HG03520 (cell line): ENCODE results near the gene ATP6V1B1.
A peak's percentile ranks its signal among the peaks of the same experiment; 100 is the strongest.
"Not testable (repeated sequence)": the region's sequence is repeated elsewhere in the genome, so short reads cannot be mapped to it uniquely, and the experiment has no call there.

Source experiments
- ATAC-seq: cut with Tn5 transposase; IDR thresholded peaks from one replicate; pipeline ENCODE4 v1.9.1; 2021; ENCODE audit warnings: mild to moderate bottlenecking, moderate library complexity; ENCODE audit not compliant: unreplicated experiment

The ATP6V1B1 gene

DNA sequence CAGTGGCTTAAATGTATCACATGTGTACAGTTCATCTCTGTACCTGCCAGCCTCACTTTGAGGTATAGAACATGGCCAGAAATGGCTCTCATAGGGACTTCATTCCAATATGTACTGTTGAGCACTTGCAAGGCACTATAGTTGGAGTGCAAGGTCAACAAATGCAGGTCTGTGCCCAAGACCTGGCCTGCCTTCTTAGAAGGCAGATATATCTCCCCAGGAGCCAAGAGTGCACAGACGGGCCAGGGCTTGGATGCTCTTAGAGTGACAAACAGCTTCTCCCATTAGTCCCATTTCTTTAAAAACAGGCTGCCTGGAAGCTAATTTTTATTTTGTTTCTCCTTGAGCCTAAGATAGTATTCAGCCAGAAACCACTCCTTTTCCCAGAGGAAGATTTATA, 51.7 kb downstream of the ATP6V1B1 start:
- ATAC-seq: no peak

DNA sequence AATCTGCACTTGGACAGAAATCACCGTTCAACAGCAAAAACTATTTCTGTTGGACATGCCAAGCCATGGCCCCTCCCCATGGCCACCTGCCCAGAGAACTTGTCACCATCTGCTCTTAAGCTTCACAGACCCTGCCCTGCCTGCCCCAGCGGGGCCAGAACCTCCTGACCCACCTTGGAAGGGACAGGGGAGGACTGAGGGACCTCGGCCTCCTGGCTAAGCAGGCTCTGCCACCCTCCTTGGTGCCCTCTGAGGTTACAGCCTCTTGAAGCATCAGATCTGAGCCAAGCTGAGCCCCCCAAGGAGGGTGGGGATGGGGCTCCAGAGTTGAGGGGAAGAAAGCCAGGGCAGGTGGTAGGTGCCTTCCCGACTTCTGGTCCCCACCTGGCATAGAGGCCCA, 52.5 kb downstream of the ATP6V1B1 start:
- no peak for ATAC-seq

DNA sequence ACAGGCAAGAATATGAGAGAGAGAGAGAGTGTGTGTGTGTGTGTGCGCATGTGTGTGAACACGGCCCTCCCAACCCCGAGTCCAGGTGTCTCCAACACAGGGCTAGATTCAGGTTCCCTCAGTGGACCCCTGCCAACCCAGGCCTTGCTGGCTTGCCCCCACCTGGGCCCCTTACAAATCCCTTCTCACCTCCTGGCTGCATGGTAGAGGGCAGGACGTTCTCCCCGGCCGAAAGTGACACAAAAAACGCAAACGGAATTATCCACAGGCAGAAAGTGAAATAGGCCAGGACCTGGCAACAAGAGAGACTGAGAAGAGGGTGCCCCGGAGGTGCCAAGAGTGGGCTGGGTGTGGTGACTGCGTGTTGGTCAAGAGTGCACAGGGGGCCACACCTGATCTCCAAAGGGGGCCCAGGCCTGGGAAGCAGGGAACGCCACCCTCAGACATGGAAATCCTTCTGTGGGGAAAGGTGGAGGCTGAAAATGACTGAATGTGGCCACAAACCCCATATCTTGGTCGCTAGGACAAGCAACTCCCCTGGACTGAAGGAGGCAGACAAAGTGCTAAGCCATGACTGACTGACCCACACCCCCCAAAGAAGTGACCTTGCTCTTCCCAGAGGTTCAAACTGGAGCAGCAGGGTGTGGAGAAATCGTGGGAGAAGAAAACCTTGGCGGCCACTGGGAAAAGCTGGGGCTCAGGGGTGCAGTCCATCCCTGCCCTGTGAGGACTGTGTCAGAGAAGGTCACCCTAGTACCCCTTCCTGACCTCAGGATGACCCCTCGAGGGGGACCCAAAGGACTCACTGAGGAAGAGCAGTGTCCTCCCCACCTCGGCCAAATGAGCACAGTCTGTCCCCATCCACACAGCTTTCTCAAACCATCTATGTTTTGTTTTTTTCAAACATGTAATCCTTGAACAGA, 53.3 kb downstream of the ATP6V1B1 start:
- no peak for ATAC-seq

DNA sequence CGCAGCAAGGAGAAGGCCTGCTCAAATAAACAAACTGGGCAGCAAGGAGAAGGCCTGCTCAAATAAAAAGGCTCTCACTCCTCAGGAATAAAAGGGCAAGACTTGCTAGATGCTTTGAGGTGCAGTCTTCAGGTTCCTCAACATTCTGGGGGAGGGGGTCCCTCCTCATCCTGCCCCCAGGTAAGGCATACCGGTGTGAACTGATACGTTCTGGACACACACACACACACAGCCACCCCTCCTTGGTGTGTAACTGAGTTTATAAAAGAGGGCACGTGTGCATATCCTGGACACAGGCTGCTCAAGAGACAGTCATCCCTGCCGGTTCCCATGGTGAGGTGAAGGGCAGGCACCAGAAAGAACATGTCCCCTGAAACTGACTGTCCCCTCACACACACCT, 54.5 kb downstream of the ATP6V1B1 start:
- no peak for ATAC-seq

GRCh38 chr2:70991142-70991541, 55.4 kb downstream of the ATP6V1B1 start:
- no peak for ATAC-seq

- no peak for ATAC-seq
These were observed 56.0 kb downstream of the ATP6V1B1 start for GRCh38 chr2:70991742-70992141.

GRCh38 chr2:70992945-70993853, 57.5 kb downstream of the ATP6V1B1 start:
- ATAC-seq: no peak

- peak; percentile 19 for ATAC-seq
These were observed 58.5 kb downstream of the ATP6V1B1 start for GRCh38 chr2:70994009-70994698.

DNA sequence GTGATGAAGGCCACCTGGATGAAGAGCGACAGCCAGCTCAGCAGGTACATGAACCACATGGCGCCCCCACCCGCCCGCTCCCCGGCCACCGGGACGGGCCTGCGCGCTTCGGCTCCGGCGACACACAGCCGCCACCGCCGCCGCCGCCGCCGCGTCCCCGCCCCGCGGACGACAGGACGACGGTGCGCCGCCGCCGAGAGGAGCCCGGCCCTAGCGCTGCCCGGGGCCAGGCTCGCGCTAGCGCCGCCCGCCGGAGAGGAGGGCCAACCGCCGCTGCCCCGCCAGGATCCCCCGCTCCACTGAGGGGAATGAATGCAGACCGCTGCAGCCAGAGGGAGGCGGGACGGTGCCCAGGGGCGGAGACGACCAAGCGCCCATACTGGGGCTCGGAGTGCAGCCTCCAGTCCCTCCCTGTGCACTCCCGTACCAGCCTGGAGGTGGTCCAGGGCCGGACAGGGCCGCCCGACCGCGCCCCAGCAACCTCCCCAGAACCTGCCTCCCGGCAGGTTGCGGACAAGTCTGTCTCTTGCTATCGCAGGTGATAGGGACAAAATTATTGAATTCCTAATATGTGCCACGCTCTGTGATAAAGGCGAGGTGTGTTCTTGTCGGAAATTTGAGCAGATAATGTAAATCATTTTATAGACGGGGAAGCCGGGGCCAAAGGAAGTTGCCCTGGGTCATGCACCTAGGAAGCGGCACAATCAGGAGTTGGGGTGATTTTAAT, 59.2 kb downstream of the ATP6V1B1 start, which contains the start of gene TEX261:
Gene TEX261 (minus strand): TSS at position 175 of the 727 bp plus-strand sequence. CDS start 116 bp downstream, at position 59.
- peak; percentile 93 for ATAC-seq

- peak; percentile 30 for ATAC-seq
These were observed 59.7 kb downstream of the ATP6V1B1 start for GRCh38 chr2:70995426-70995729.

GRCh38 chr2:70998885-70999284, 63.2 kb downstream of the ATP6V1B1 start:
- ATAC-seq: not testable (repeated sequence)

GRCh38 chr2:70999362-70999761, 63.7 kb downstream of the ATP6V1B1 start:
- no peak for ATAC-seq

DNA sequence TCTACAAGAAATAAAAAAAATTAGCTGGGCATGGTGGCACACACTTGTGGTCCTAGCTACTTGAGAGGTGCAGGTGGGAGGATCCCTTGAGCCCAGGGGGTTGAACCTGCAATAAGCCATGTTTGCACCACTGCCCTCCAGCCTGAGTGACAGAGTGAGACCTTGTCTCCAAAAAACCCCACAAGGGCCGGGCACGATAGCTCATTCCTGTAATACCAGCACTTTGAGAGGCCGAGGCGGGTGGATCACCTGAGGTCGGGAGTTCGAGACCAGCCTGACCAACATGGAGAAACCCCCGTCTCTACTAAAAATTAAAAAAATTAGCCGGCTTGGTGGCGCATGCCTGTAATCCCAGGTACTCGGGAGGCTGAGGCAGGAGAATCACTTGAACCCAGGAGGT, 64.2 kb downstream of the ATP6V1B1 start:
- not testable (repeated sequence) for ATAC-seq

GRCh38 chr2:71000780-71001591, 65.3 kb downstream of the ATP6V1B1 start:
- ATAC-seq: peak; percentile 94

DNA sequence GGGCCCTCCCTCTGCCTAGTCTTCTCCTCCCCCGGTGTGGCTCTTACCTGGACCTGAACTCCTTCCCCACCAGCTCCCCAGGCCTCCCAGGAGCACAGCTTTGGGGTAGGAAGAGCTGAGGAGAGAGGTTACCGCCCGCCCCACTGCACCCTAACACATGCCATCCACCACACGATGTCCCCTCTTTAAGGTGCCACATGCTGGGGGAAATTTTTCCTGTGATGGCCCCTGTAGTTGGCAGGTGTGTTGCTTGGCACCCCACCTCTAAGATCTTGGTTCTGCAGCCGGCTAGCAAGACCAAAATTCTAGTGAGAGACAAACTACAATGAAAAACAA, 65.9 kb downstream of the ATP6V1B1 start:
- ATAC-seq: no peak

DNA sequence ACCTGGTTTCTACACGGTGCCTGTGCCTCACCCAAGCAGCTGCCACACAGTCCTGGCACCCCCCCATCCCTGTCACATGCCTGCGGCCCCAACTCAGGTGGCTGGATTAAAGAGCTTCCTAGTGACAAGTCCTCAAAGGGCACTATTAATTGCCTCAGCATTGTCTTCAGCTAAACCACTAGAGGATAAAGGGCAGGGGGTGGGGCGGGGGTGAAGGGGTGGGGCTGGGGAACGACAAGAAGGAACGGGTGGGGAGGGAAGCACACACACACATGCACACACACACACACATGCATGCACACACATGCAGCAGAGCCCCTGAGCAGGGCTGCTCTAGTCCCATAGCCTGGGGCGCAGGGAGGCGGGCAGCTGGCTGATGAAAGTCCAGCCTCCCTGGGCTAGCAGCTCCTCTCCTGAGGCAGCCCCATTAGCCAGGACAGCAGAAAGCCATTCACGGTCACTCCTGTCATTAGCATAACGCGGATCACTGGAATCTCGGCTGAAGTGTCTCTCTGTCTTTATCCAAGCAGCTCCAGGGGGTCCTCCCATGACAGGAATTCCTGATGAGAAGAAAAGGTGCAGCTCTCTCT, 66.4 kb downstream of the ATP6V1B1 start:
- no peak for ATAC-seq

GRCh38 chr2:71003396-71003795, 67.7 kb downstream of the ATP6V1B1 start:
- ATAC-seq: no peak

- no peak for ATAC-seq
These were observed 68.5 kb downstream of the ATP6V1B1 start for GRCh38 chr2:71003966-71004755.

GRCh38 chr2:71004857-71005256, 69.2 kb downstream of the ATP6V1B1 start:
- no peak for ATAC-seq
